DLD1 (cell line): ENCODE data around the gene CACTIN.
"Not testable (repeated sequence)": the region's sequence is repeated elsewhere in the genome, so short reads cannot be mapped to it uniquely, and the experiment has no call there.

Source experiments
- in situ Hi-C: cut with HindIII; loops from 2 replicates; pipeline ENCODE4 v1.10.0; 2017; ENCODE audit warnings: low sequenced_read_pairs

Gene CACTIN

GRCh38 chr19:3663838-3664237 is 37.2 kb upstream of the CACTIN start:
- in situ Hi-C loops: no loop called here

DNA sequence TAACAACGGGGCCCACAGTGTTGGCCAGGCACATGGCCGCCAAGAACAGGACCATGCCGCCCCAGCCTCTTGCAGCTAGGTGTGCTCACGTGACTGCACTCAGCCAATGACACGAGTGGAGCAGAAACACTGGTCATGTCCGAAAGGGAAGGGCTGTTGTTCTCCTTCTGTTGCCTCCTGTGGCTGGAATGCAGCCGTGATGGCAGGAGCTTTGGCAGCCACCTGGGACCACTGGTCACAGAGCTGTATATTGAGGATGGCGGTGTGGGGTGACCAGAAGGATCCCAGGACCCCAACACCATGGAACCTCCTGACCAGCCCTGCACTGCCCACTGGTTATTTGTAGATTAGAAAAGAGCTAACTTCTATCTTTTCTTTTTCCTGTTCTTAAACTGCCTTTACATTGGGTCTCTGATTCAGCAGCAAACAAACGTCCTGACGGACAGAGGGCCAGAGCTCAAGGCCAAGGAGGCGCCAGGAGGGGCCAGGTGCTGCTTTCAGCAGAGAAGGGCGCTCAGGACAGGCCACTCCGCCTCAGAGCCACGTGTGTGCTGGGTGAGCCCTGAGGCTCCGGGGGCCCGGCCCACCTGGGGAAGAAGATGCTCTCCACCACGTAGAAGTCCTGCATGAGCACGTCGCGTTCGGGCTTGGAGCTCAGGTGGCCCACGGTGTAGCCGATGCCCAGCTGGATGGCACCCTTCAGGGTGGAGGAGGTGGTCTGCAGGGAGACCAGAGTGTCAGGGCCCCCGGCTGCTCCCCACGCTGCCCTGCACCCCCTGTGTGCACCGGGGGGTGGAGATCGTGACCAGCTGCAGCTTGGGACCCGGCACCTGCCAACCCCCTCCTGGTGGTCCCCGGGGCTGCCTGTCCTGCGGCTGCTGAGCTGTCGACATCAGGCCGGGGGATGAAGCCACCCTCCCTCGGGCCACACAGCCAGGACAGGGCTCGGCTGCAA is 35.0 kb upstream of the CACTIN start:
- in situ Hi-C loops: no loop called here

DNA sequence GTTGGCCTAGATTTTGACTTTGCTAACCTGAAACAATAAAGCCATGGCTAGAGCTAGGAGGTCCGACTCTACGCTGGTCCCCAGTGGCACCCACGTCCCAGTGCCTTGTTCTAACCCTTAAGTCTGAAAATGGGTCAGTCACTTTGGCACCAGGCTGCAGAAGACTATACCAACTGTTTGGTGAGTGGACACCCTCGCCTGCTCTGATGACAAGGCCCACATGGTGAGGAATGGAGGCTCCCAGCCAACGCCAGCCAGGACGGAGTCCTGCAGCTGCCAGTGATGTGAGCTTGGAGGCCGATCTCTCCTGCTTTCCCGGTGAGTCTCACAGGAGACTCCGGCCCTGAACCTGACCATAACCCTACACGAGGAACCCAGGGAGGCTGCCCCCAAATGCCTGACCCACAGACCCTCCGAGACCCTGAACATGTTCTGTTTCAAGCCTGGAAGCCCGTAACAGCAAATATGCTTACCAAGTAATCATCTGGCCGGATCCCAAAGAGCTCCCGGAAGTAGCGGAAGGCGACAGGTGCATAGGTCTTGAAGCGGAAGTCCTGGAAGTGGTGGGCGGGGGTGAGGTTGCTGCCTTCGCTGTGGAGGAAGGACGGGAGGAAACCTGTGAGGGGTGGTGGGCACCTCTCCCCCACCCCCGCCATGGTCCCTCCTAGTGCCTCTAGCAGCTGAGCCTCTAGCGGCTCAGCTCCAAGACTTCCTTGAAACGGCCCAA is 34.1 kb upstream of the CACTIN start:
- in situ Hi-C loops: no loop called here

GRCh38 chr19:3659746-3660112 is 33.1 kb upstream of the CACTIN start:
- in situ Hi-C loops: no loop called here

DNA sequence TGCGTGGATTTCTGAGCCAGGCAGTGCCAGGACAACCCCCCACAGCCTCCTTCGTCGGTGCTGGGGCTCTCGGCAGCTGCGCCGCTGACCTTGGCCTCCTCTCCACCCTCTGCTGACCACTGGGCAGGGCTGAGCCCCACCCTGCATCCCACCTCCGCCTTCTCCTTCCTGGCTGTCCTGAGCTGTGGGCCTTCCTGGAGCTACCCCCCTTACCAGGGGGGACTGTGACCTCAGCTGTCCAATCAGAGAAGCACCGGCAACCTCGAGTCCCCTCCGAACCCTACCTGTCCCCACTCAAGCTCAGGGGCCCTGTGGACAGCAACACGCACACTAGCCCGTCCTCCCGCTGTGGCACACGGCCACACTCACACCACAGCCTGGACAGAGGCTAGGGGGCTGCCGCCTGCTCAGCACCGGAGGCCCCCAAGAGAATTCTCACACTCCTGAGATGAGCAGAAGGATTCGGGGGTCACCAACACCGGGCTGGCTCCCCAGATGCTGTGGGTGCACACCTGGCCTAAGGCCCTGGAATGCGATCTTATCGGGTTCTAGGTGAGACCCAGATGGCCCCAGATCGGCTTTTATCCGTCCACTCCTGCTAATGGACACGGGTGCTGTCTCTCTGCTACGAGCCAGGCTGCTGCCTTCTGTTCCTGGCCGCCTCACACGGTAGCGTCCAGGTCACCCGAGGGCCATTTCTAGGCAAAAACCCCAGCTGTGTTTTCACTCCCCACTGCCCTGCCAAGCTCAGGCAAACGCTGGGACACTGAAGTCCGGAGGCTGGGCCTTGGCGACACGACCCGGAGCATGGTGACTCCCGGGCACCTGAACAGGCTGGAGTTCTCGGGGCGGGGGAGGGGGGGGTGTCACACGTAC is 32.5 kb upstream of the CACTIN start:
- in situ Hi-C loops: no loop called here

- in situ Hi-C loops: no loop called here
These were observed 31.6 kb upstream of the CACTIN start for GRCh38 chr19:3658004-3658869.

DNA sequence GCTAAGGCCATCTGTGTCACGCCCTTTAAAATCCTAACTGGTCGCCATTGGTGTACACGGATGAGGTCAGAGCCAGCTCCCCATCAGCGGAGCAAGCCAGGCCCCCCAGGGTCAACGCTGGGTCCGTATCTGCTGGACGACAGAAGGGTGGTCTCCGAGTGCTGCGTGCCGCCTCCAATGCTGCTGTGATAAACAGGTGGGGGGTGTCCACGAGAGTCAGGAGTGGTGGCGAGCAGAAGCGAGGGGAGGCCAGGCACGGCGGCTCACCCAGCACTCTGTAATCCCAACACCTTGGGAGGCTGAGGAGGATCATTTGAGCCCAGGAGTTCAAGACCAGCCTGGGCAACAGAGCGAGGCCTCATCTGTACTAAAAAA is 30.8 kb upstream of the CACTIN start:
- in situ Hi-C loops: no loop called here

GRCh38 chr19:3656747-3657394 is 30.3 kb upstream of the CACTIN start:
- in situ Hi-C loops: no loop called here

GRCh38 chr19:3656073-3656746 is 29.6 kb upstream of the CACTIN start:
- in situ Hi-C loops: no loop called here

DNA sequence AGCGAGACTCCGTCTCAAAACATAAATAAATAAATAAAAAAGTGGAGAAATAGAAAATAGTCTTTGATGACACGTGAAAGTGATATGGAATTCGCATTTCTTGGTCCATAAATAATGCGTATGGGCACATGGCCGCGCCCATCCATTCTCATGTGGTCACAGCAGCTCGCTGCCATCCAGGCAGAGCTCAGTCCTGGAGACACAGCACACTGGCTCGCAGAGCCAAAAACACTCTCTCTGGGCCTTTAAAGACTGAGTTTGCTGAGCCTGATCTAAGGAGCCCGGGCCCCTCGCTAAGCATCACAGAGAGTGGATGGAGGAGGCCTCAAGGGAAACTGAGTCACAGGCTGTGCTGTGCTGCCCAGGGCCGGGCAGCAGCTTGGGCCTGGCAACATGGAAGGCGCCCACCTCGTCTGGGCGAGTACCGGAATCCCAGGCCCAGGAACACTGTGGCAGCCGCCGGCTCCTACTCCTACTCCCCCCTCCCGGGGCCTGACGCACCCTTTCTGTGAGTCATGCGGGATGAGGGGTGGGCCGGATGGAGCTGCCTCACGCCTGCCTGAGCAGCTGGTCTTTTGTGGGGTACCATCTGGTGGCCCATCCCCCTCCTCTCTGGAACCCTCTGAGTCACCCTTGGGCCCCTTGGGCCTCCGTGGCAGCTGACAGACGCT is 28.9 kb upstream of the CACTIN start:
- in situ Hi-C loops: no loop called here

DNA sequence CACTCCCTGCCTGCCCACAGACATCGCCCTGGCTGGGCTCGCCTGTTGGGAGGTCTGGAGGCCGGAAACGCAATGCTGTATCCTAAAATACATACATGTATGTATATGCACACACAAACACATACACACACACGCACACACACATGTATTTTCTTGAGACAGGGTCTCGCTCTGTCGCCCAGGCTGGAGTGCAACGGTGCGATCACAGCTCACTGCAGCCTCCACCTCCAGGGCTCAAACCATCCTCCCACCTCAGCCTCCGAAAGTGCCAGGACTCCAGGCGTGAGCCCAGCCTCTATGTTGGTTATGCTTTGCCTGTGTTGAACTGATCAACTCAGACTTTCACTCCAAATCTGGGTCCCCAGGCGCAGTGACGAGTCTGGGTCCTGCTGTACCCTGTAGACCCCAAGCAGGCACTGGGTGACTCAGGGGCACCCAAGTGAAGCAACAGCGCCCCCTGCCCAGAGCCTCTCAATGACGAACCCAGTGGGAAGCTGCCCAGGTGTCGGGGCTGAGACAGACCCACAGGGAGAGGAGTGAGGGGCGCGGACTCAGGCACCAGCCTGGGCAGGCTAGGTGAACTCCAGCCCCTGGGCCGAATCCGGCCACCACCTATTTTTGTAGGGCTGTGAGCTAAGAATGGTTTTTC is 27.4 kb upstream of the CACTIN start:
- in situ Hi-C loops: no loop called here

- in situ Hi-C loops: no loop called here
These were observed 26.6 kb upstream of the CACTIN start for GRCh38 chr19:3653081-3653795.

- in situ Hi-C loops: no loop called here
These were observed 25.8 kb upstream of the CACTIN start for GRCh38 chr19:3652422-3652821.

DNA sequence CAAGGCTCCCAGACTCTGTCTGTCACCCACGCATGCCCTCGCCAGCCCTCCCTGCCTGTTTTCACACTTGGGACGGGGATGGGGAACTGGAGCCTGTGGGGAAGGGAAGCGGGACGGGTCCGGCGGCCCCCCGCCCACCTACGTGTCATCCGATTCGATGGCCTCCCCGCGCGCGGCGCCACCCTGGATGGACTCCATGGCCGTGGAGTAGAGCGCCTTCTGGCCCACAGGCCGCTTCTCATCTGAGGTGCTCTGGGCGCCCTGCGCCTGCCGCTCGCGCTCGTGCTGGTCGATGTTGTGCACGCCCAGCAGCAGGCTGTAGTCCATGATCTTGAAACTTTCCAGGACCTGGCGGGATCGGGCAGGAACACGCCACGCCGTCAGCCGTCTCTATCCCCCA is 25.1 kb upstream of the CACTIN start:
- in situ Hi-C loops: no loop called here

DNA sequence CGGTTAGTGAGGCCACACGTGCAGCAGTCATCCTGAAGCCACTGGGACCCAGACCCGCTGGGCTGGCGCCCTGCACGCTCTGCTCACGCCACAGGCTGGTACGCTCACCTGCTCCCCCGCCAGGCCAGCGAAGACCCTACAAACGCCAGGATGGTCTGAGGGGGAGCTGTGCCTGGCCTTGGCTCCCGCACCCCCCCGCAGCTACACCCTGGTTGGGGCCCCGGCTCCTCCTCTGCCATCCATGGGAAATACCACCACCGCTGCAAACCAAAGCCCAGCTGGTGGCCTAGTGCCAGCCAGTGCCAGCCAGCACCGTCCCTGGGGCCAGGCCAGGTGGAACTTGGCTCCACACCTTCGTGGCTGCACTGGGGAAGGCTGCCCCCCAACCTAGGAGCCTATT is 23.3 kb upstream of the CACTIN start:
- in situ Hi-C loops: no loop called here

GRCh38 chr19:3648037-3648905 is 21.7 kb upstream of the CACTIN start:
- in situ Hi-C loops: no loop called here

- in situ Hi-C loops: not testable (repeated sequence)
These were observed 20.5 kb upstream of the CACTIN start for GRCh38 chr19:3647102-3647501.
